ENCODE data around the gene ST7L. TPM values are rescaled to one million over a fixed set of nuclear protein-coding genes. Genes with fewer than 3 reads are reported as not detected.

Gene ST7L
- total RNA-seq, 2 donors from 2014 or later = 18.0 to 18.2 TPM

DNA sequence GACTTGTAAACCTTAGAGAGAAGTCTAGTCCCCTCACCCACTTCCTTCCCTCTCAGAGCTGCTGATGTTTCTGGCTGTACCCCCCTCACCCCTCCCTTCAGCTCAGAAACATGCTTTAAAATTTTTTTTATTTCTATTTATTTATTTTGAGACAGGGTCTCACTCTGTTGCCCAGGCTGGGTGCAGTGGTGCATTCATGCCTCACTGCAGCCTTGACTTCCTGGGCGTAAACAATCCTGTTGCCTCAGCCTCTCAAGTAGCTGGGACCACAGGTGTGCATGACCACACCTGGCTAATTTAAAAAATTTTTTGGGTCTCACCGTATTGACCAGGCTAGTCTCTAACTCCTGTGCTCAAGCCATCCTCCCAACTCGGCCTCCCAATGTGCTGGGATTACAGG lies 113.1 kb downstream of the ST7L start:
- Histone ChIP-seq H3K9me3 (ENCODE audit: control insufficient read depth, low read length) (no peaks in the 10 kb centered on the region), H3K4me3 (ENCODE audit: low read length) (no peak overlapping the region), H3K27ac (ENCODE audit: low read depth, low read length) (no peak overlapping the region), H3K4me1 (ENCODE audit: control insufficient read depth, insufficient read depth, low read length) (no peaks in the 10 kb centered on the region), H3K9ac (ENCODE audit: extremely low read depth, low read length, poor library complexity, severe bottlenecking) (no peak overlapping the region), H3K27me3 (ENCODE audit: control insufficient read depth, insufficient read depth, low read length, poor library complexity, severe bottlenecking) (peaks cover 99% of the 10 kb centered on the region), H3K36me3 (ENCODE audit: control insufficient read depth, insufficient read depth, low read length) (no peaks in the 10 kb centered on the region)
- Mint-ChIP-seq H3K36me3 (ENCODE audit: low read depth) (no peaks in the 10 kb centered on the region), H3K4me3 (no peak overlapping the region), H3K4me1 (peaks cover 22% of the 10 kb centered on the region), H3K27me3 (ENCODE audit: insufficient read depth) (peaks cover 93% of the 10 kb centered on the region), H3K27ac (no peak overlapping the region), H3K9me3 (no peaks in the 10 kb centered on the region)
- TF ChIP-seq, protein P1, sequence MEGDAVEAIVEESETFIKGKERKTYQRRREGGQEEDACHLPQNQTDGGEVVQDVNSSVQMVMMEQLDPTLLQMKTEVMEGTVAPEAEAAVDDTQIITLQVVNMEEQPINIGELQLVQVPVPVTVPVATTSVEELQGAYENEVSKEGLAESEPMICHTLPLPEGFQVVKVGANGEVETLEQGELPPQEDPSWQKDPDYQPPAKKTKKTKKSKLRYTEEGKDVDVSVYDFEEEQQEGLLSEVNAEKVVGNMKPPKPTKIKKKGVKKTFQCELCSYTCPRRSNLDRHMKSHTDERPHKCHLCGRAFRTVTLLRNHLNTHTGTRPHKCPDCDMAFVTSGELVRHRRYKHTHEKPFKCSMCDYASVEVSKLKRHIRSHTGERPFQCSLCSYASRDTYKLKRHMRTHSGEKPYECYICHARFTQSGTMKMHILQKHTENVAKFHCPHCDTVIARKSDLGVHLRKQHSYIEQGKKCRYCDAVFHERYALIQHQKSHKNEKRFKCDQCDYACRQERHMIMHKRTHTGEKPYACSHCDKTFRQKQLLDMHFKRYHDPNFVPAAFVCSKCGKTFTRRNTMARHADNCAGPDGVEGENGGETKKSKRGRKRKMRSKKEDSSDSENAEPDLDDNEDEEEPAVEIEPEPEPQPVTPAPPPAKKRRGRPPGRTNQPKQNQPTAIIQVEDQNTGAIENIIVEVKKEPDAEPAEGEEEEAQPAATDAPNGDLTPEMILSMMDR (conservative IDR thresholded peaks at IDR 0.05) = no peak
- DNase-seq = no peak
- WGBS, 2 experiments (ENCODE audit: insufficient coverage in 1 of 2, insufficient read length in 1 of 2) = 89 to 97% methylated on average over 3 of the region's 3 CpGs

DNA sequence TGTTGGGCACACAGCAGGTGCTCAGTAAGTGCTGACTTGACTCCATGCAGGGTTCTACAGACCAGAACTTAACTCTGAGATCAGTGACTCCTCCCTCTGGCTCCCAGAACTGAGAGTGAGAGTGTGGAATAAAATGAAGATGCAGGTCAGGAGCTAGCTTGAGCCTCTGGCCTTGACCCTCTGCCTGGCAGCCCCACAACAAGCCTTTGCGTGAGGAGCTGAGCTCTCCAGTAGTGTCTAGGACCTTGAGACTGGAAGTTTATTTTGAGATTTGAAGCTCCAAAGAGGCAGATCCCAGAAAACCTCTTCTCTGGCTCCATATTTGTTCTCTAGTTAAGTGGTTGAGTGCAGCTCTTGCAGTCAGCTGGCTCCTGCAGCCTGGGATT lies 113.5 kb downstream of the ST7L start:
- Histone ChIP-seq H3K4me1 (ENCODE audit: control insufficient read depth, insufficient read depth, low read length) (no peaks in the 10 kb centered on the region), H3K4me3 (ENCODE audit: low read length) (no peak overlapping the region), H3K27me3 (ENCODE audit: control insufficient read depth, insufficient read depth, low read length, poor library complexity, severe bottlenecking) (peaks cover 98% of the 10 kb centered on the region), H3K9ac (ENCODE audit: extremely low read depth, low read length, poor library complexity, severe bottlenecking) (no peak overlapping the region), H3K27ac (ENCODE audit: low read depth, low read length) (no peak overlapping the region), H3K36me3 (ENCODE audit: control insufficient read depth, insufficient read depth, low read length) (no peaks in the 10 kb centered on the region), H3K9me3 (ENCODE audit: control insufficient read depth, low read length) (no peaks in the 10 kb centered on the region)
- Mint-ChIP-seq H3K9me3 (no peaks in the 10 kb centered on the region), H3K4me1 (peaks cover 19% of the 10 kb centered on the region), H3K27me3 (ENCODE audit: insufficient read depth) (peaks cover 89% of the 10 kb centered on the region), H3K27ac (no peak overlapping the region), H3K4me3 (no peak overlapping the region), H3K36me3 (ENCODE audit: low read depth) (no peaks in the 10 kb centered on the region)
- DNase-seq = no peak
- WGBS, 2 experiments (ENCODE audit: insufficient coverage in 1 of 2, insufficient read length in 1 of 2) = 84 to 100% methylated on average over 1 of the region's 1 CpG
- TF ChIP-seq, protein P1 (conservative IDR thresholded peaks at IDR 0.05) = no peak

DNA sequence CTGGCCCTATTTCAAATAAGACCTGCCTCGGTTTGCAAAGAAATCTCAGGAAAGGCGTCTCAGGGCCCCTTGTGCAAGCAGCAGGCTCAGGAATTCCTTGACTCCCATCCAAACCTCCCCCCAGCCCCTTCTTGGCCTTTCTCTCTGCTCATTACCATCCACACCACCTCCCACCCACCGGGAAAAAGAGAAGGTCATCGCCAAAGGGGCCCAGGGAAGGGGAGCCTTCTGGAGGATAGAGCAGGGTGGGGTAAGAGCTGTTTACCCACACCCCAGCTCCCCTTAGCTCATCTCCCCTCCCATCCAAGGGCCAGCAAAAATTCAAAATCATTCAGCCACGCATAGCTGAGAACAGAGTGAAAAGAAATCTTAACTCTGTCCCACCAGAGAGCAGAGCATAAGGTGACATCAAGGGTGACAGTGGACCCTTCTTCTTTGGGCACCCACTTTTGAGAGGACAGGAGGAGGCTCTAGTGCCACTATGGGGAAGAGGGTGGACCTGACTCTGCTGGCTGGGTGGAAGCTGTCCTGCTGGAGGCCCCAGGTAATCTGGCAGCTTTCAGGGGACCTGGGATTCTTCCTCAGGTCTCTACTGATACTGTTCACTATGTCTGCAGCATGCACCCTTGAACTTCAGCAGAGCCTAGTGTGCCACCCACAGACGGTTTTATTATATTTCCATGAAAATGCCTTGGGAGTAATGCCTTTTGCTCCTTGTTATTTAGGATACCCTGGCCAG lies 114.1 kb downstream of the ST7L start:
- Mint-ChIP-seq H3K4me3 (no peak overlapping the region), H3K27ac (no peak overlapping the region), H3K36me3 (ENCODE audit: low read depth) (no peaks in the 10 kb centered on the region), H3K4me1 (peaks cover 14% of the 10 kb centered on the region), H3K27me3 (ENCODE audit: insufficient read depth) (peaks cover 86% of the 10 kb centered on the region), H3K9me3 (no peaks in the 10 kb centered on the region)
- DNase-seq = no peak
- no peak overlapping the region for H3K27ac ChIP-seq (ENCODE audit: low read depth, low read length)
- no peaks in the 10 kb centered on the region for H3K36me3 ChIP-seq (ENCODE audit: control insufficient read depth, insufficient read depth, low read length)
- no peaks in the 10 kb centered on the region for H3K9me3 ChIP-seq (ENCODE audit: control insufficient read depth, low read length)
- TF ChIP-seq, protein P1 (conservative IDR thresholded peaks at IDR 0.05) = no peak
- no peak overlapping the region for H3K4me3 ChIP-seq (ENCODE audit: low read length)
- H3K4me1 ChIP-seq (ENCODE audit: control insufficient read depth, insufficient read depth, low read length) = no peaks in the 10 kb centered on the region
- WGBS, 2 experiments (ENCODE audit: insufficient coverage in 1 of 2, insufficient read length in 1 of 2) = 67 to 68% methylated on average over 4 to 5 of the region's 6 CpGs
- H3K9ac ChIP-seq (ENCODE audit: extremely low read depth, low read length, poor library complexity, severe bottlenecking) = no peak overlapping the region
- peaks cover 93% of the 10 kb centered on the region for H3K27me3 ChIP-seq (ENCODE audit: control insufficient read depth, insufficient read depth, low read length, poor library complexity, severe bottlenecking)
